Mucosa of rectum (tissue), 2 donors: ENCODE measurements around the gene TOR1AIP2.
"Not testable (repeated sequence)": the region's sequence is repeated elsewhere in the genome, so short reads cannot be mapped to it uniquely, and the experiment has no call there.

ENCODE experiments used
- H3K27ac ChIP-seq, 2 donors: one replicate each; pipeline ENCODE4 v1.7.0; 2013; ENCODE audit warnings: inconsistent platforms in 2 of 2, low read depth in 2 of 2, low read length in 2 of 2
- H3K27me3 ChIP-seq, 2 donors: one replicate each; pipeline ENCODE4 v1.7.0; 2013; ENCODE audit warnings: low read length in 2 of 2; ENCODE audit not compliant: control insufficient read depth in 2 of 2, insufficient read depth in 2 of 2
- H3K36me3 ChIP-seq, 2 donors: one replicate each; pipeline ENCODE4 v1.7.0; 2013; ENCODE audit warnings: low read length in 2 of 2; ENCODE audit not compliant: control insufficient read depth in 2 of 2, insufficient read depth in 2 of 2
- H3K4me1 ChIP-seq, 2 donors: one replicate each; pipeline ENCODE4 v1.7.0; 2013; ENCODE audit warnings: low read length in 2 of 2, mild to moderate bottlenecking in 1 of 2; ENCODE audit not compliant: control insufficient read depth in 2 of 2, insufficient read depth in 2 of 2
- H3K4me3 ChIP-seq, 2 donors: one replicate each; pipeline ENCODE4 v1.7.0; 2013; ENCODE audit warnings: low read length in 2 of 2
- H3K9ac ChIP-seq, 2 donors: one replicate each; pipeline ENCODE4 v1.7.0; 2013; ENCODE audit warnings: low read length in 2 of 2, low read depth in 1 of 2, mild to moderate bottlenecking in 1 of 2
- H3K9me3 ChIP-seq, 2 donors: one replicate each; pipeline ENCODE4 v1.7.0; 2013; ENCODE audit warnings: low read length in 2 of 2; ENCODE audit not compliant: control insufficient read depth in 2 of 2
- donor health status: healthy.
- donor health status: Normal muscosa, but diverticular disease.

TOR1AIP2 gene

DNA sequence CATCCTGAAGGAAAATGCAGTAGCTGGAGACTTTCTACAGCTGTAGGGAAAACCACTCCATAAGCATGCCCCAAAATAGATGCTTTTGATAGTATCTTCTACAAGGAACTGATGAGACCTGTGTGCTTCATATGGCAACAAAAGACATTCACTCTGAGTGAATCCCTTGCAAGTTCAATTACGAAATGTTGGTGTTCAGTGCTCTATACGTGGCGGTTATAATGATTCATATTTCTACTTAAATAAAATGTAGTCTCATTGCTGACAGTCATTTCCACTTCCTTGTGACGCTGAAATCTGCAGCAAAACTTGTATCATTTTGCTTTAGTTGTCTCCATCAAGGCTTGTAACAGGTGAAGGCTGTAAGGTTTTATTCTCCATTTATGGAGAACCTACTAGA, 20.6 kb downstream of the TOR1AIP2 start:
- Histone ChIP-seq H3K9ac (no peak overlapping the region), H3K4me1 (no peaks in the 10 kb centered on the region), H3K27ac (no peak overlapping the region), H3K4me3 (no peak overlapping the region), H3K27me3 (no peaks in the 10 kb centered on the region), H3K9me3 (no peaks in the 10 kb centered on the region), H3K36me3 (peaks cover 17 to 25% of the 10 kb centered on the region in 2 donors)

DNA sequence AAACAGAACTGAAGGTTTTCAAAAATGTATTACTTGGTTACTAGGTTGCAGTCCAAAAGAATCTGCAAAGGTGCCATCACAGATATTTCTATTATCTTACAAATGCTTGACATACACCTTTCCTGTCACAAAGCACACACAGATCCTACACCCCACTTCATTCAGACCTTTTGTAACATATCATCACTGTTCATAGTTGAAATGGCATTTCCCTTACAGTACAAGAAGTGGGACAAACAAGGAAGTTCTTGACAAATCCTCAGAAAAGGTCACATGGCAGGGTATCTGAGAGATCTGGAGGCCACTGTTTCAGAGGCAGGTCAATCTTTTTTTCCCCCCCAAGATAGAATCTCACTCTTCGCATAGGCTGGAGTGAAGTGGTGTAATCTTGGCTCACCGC, 21.3 kb downstream of the TOR1AIP2 start:
- H3K27ac ChIP-seq = no peak overlapping the region
- H3K4me3 ChIP-seq = no peak overlapping the region
- H3K9ac ChIP-seq = no peak overlapping the region
- H3K9me3 ChIP-seq = no peaks in the 10 kb centered on the region
- H3K36me3 ChIP-seq = peaks cover 17 to 22% of the 10 kb centered on the region in 2 donors
- no peaks in the 10 kb centered on the region for H3K4me1 ChIP-seq
- H3K27me3 ChIP-seq = no peaks in the 10 kb centered on the region

DNA sequence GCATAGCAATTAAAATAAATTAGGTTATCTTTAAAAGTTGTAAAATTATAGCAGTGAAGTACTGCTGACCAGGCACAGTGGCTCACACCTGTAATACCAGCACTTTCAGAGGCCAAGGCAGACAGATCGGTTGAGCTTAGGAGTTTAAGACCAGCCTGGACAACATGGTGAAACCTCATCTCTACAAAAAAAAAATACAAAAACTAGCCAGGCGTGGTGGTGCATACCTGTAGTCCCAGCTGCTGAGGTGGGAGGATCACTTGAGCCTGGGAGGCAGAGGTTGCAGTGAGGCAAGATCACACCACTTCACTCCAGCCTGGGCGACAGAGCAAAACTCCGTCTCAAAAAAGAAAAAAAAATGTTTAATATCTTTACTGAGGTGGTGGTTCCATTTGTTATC, 21.8 kb downstream of the TOR1AIP2 start:
- H3K4me3 ChIP-seq, H3K27me3 ChIP-seq, H3K9ac ChIP-seq, H3K4me1 ChIP-seq, H3K27ac ChIP-seq, H3K9me3 ChIP-seq: not testable (repeated sequence)
- peaks cover 19 to 21% of the 10 kb centered on the region in 2 donors for H3K36me3 ChIP-seq

DNA sequence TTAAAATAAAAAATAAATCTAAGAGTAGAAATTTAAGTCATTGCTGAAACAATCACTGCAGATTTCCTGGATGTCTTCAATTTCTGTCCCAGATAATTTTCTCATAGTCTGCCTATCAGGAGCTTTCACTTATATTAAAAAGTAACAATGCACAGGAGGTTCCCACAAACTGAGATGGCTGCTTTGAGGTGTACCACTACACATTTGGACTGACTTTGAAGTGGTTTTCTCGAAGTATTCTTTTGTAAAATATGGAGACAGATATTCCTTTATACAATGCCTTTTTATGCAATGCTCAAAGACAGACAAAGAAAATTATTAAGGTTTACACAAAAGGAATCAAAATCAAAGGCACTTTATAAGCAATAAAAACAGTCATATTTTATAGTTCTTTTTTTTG, 24.5 kb downstream of the TOR1AIP2 start:
- Histone ChIP-seq H3K4me3 (no peak overlapping the region), H3K9ac (no peak overlapping the region), H3K9me3 (no peaks in the 10 kb centered on the region), H3K4me1 (no peaks in the 10 kb centered on the region), H3K27me3 (no peaks in the 10 kb centered on the region), H3K36me3 (peaks cover 29 to 32% of the 10 kb centered on the region in 2 donors), H3K27ac (no peak overlapping the region)

DNA sequence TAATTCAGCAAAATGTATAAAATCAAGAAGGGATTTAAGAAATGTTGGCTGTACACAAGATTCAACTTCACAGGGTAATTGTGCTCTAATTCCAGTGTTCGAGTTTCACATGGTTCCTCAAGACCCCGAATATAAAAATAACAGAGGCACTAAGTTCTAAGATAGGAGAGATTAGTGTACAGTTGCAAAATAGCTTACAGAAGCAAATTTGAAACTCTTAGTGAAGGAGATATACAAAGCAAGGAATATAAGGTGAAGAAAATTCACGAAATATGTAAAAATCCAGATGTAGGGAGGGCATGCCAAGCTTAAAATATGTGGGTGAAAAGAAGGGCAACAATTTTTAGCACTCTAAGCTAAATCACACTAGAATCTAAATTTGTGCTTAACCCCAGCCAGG, 29.4 kb downstream of the TOR1AIP2 start:
- Histone ChIP-seq H3K36me3 (peaks cover 37 to 38% of the 10 kb centered on the region in 2 donors), H3K4me3 (no peak overlapping the region), H3K9ac (no peak overlapping the region), H3K9me3 (no peaks in the 10 kb centered on the region), H3K27ac (no peak overlapping the region), H3K4me1 (no peaks in the 10 kb centered on the region), H3K27me3 (no peaks in the 10 kb centered on the region)

DNA sequence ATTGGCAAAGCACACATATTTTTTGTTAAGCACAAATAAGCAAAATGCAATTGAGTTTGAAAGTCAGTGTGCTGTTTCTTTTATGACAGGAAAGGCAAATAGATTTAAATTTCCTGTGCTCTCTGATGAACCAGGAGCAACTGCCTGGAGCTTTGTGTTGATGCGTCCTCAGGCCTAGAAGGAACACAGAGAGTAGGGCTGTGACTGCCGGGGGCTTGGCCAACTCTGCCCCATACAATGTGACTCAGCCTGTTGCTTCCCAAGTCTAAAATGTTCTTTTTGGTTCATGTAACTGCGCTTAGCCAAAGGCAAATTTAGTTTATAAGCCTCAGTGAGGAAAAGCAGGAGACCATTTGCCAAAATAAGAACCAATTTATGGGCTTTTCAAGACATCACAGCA, 37.5 kb downstream of the TOR1AIP2 start:
- Histone ChIP-seq H3K9me3 (no peaks in the 10 kb centered on the region), H3K4me1 (no peaks in the 10 kb centered on the region), H3K27ac (no peak overlapping the region), H3K27me3 (no peaks in the 10 kb centered on the region), H3K36me3 (peaks cover 5 to 7% of the 10 kb centered on the region in 2 donors), H3K4me3 (no peak overlapping the region), H3K9ac (no peak overlapping the region)

DNA sequence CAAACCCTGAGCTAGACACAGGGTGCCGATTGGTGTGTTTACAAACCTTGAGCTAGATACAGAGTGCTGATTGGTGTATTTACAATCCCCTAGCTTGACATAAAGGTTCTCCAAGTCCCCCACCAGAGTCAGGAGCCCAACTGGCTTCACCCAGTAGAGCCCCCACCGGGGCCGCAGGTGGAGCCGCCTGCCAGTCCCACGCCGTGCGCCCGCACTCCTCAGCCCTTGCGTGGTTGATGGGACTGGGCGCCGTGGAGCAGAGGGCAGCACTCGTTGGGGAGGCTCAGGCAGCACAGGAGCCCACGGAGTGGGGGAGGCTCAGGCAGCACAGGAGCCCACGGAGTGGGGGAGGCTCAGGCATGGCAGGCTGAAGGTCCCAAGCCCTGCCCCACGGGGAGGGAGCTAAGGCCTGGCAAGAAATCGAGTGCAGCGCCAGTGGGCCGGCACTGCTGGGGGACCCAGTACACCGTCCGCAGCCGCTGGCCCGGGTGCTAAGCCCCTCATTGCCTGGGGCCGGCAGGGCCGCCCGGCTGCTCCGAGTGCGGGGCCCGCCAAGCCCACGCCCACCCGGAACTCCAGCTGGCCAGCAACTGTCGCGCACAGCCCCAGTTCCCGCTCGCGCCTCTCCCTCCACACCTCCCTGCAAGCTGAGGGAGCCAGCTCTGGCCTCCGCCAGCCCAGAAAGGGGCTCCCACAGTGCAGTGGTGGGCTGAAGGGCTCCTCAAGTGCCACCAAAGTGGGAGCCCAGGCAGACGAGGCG, 40.7 kb downstream of the TOR1AIP2 start:
- not testable (repeated sequence) for H3K4me3 ChIP-seq, H3K4me1 ChIP-seq, H3K36me3 ChIP-seq, H3K9me3 ChIP-seq, H3K27ac ChIP-seq, H3K27me3 ChIP-seq, H3K9ac ChIP-seq

DNA sequence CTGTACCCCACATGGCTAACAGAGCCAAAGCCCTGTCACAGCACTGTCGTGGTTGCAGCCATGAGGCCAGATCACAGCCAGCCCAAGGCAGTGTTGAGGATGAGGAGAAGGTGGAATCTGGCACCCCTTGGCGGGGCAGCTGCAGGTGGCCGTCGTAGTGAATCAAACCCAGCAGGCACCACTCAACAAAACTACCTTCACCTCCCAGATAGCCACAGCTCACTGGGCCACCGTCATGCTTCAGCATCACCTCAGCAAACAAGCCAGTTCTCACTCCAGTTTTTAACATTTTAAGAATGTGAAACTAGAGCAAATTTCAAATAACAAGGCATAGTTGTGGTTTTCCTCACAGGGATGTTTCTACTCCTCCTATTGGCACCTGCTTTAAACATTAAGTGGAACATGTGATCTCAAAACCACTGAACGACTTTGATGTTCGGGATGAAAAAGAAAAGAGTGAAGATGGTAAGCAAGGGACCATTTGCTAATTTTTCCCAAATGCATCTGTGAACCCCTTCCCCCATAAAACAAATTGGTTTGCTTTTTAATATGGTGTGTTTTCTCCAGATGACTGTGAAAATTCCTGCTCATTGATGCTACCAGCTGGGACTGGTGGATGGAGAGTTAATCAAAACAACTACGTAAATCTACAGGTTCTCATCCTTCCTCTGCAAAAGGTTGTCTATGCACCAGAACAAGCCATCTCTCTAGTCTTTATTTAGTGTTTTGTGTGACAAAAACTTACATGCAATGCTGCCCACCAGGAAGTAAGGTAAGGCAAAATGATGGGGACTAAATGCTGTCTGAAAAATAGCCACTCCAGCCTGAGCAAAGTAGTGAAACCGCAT, 45.5 kb downstream of the TOR1AIP2 start:
- Histone ChIP-seq H3K27ac (no peak overlapping the region), H3K27me3 (no peaks in the 10 kb centered on the region), H3K9ac (no peak overlapping the region), H3K4me3 (no peak overlapping the region), H3K9me3 (no peaks in the 10 kb centered on the region), H3K36me3 (no peaks in the 10 kb centered on the region), H3K4me1 (no peaks in the 10 kb centered on the region)

DNA sequence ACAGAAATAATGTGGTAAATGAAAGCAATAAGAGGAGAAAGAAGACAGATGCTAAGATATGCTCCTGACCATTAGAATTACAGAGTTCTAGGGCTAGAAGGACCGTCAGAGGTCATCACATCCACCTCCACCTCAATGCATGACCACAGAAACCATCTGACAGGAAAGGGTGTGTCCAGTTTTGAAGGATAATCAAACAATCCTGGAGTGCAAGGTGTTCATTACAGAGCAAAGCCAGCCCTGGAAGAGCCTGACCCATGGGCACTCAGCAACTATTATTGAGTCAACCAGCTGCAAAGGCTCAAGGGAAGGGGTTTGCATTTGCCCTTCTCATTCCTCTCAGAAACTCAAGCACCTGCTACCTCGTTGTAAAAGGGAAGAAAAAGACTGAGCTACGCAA, 46.4 kb downstream of the TOR1AIP2 start:
- H3K4me3 ChIP-seq = no peak overlapping the region

DNA sequence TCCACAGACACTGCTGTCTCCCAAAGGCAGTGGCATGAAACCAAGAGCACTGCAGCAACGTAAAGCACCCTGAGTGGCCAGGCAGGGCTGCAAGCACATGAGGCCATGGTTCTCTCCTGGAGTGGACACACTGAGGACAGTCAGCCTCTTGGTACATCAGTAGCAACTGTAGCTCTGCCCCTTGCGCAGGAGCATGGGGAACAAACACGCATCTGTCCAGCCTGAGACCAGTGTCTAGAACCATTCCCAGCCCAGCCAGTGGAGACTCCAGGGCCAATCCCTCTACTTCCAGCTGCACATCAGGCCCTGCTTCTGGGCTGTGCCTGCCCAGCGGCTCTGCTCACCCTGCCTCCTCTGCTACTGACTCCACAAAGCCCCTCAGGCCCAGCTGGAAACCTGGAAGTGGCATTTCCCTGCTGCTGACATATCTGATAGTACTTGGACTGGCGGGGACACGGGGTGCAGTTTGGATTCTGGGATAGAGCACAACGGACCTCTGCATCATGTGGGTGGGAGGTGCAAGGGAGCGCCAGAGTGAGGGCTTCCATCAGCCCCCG, 49.0 kb downstream of the TOR1AIP2 start:
- H3K36me3 ChIP-seq = no peaks in the 10 kb centered on the region
- H3K4me3 ChIP-seq = no peak overlapping the region
- H3K9me3 ChIP-seq = no peaks in the 10 kb centered on the region
- no peaks in the 10 kb centered on the region for H3K4me1 ChIP-seq
- H3K27ac ChIP-seq = no peak overlapping the region
- H3K27me3 ChIP-seq = no peaks in the 10 kb centered on the region
- H3K9ac ChIP-seq = no peak overlapping the region

More for the DNA sequence above, 46.4 kb downstream of the TOR1AIP2 start:
- Histone ChIP-seq H3K27ac (no peak overlapping the region), H3K4me1 (no peaks in the 10 kb centered on the region), H3K9ac (no peak overlapping the region), H3K9me3 (no peaks in the 10 kb centered on the region), H3K36me3 (no peaks in the 10 kb centered on the region), H3K27me3 (no peaks in the 10 kb centered on the region)
